ENCODE data around the gene BAZ1B. TPM values are rescaled to one million over a fixed set of nuclear protein-coding genes. Genes with fewer than 3 reads are reported as not detected.
"Not testable (repeated sequence)": the region's sequence is repeated elsewhere in the genome, so short reads cannot be mapped to it uniquely, and the experiment has no call there.

BAZ1B gene
- total and polyA plus RNA-seq, 2 donors, result 37.1 to 60.0 TPM

DNA sequence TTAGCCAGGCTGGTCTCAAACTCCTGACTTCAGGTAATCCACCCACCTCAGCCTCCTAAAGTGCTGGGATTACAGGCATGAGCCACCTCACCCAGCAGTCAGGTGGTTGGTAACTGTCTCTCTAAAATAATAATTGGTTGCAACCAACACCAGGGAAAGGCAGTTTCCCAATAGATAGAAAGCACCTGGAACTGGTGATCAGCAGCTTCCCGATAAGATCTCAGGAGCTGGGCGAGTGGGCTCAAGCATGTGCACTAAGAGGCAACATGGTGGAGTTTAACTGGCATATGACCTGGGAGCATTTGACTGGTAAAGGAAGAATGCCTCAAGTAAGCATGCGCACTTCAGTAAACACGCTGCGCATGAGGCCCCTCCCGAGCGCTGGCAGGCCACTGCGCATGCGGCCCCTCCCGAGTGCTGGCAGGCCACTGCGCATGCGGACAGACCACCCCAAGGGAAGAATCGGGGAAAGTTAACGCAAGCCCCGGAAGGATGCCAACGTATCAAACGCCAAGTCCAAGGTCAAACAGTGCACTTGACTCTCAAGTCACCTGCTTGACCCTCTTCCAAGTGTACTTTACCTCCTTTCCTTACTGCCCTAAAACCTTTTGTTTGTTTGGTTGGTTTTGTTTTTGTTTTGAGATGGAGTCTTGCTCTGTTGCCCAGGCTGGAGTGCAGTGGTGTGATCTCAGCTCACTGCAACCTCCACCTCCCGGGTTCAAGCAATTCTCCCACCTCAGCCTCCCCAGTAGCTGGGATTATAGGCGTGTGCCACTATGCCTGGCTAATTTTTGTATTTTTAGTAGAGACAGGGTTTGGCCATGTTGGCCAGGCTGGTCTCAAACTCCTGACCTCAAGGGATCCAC, 122.7 kb downstream of the BAZ1B start:
- peak; percentile 45 for DNase-seq (ENCODE audit: extremely low spot score)
- not testable (repeated sequence) for H3K4me3 ChIP-seq (ENCODE audit: low read depth, low read length); H3K4me1 ChIP-seq (ENCODE audit: insufficient read depth); H3K27ac ChIP-seq (ENCODE audit: low read depth); H3K36me3 ChIP-seq (ENCODE audit: insufficient read depth)
- WGBS, result 50% methylated on average over 19 of the region's 19 CpGs

DNA sequence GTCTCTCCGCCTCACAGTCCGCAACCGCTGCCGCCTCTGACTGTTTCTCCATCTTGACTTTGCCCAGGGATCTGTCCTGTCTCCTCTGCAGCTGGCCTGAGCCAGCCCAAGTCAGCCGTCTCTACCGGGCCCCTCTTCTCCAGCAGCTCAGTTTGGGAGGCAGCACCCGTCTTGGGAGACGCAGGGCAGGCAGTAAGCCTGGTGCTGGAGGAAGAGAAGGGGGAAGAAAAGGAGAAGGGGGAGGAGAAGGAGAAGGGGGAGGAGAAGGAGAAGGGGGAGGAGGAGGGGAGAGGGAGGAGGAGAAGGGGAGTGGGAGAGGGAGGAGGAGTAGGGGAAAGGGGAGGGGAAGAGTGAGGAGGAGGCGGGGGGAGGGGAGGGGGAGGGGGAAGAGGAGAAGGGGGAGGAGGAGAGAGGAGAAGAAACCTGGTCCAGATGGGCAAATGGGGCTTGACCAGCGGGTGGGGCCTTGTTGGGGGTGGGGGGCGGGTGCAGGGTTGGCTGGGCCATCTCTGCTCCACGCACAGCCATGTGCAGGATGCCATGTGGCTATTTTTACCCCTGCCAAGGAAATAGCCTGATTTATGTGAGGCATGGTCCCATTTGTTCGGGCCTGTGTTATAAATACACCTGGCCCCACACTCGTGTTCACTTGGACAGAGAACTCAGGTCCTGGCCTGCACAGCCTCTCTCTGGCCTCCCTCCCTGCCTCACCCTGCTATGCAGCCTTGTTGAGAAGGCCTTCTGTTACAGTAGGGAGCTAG, 124.4 kb downstream of the BAZ1B start:
- no peak for DNase-seq (ENCODE audit: extremely low spot score)
- no peaks in the 10 kb centered on the region for H3K36me3 ChIP-seq (ENCODE audit: insufficient read depth)

DNA sequence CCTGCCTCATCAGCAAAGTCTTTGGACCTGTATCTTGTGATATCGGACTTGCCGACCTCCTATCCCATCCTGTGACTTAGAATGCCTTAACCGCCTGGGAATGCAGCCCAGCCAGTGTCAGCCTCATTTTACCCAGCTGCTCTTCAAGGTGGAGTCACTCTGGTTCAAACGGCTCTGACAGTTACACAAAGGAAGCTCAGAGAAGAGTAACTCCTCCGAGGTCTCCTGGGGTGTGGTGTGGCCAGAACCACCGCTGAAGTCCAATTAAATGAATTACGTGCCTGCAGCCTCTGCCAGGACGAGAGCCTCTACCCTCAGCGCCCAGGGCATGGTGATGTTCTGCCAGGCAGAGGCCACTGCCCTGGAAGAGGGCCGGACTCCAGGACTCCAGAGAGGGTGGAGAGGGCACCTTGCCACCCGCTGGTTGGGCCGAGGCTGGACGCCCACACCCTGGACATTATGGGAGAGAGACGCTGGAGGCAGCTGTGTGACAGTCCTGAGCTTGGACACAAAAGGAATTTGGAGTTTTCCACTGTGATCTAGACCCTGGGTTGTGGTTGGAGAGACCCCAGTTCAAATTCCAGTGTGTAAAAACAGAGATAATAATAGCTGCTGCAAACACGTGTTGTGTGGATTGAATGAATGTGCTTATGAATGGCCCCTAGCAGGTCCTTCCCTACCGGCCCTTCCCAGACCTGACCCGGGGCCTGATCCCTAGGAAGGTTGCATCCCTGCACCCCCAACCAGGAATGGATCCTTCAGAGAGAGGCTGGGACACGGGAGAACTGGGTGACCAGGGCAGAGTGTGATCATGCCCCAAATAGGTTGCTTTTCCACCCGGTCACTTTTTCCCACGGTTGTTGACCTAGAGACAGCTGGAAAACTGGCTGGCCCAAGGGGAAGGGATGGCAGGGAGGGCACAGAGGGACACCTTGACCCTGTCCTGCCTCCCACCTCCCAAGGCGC, 126.3 kb downstream of the BAZ1B start:
- DNase-seq (ENCODE audit: extremely low spot score), result no peak
- H3K4me3 ChIP-seq (ENCODE audit: low read depth, low read length), result no peak overlapping the region
- 76% methylated on average over 21 of the region's 21 CpGs for WGBS
- no peak overlapping the region for H3K27ac ChIP-seq (ENCODE audit: low read depth)
- H3K4me1 ChIP-seq (ENCODE audit: insufficient read depth), result no peaks in the 10 kb centered on the region
- H3K36me3 ChIP-seq (ENCODE audit: insufficient read depth), result no peaks in the 10 kb centered on the region

More for the DNA sequence above, 124.4 kb downstream of the BAZ1B start:
- Histone ChIP-seq H3K27ac (ENCODE audit: low read depth) (no peak overlapping the region), H3K4me3 (ENCODE audit: low read depth, low read length) (no peak overlapping the region), H3K4me1 (ENCODE audit: insufficient read depth) (no peaks in the 10 kb centered on the region)
- 22% methylated on average over 14 of the region's 14 CpGs for whole genome bisulfite sequencing

DNA sequence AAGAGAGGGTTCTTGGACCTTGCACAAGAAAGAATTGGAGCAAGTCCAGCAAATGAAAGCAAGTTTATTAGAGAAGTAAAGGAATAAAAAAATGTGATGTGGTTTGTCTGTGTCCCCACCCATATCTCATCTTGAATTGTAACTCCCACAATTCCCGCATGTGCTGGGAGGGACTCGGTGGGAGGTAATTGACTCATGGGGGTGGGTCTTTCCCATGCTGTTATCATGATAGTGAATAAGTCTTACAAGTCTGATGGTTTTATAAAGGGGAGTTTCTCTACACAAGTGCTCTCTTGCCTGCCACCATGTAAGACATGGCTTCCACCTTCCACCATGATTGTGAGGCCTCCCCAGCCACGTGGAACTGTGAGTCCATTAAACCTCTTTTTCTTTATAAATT, 127.7 kb downstream of the BAZ1B start:
- no peak for DNase-seq (ENCODE audit: extremely low spot score)
- WGBS, result 48% methylated on average over 3 of the region's 3 CpGs

DNA sequence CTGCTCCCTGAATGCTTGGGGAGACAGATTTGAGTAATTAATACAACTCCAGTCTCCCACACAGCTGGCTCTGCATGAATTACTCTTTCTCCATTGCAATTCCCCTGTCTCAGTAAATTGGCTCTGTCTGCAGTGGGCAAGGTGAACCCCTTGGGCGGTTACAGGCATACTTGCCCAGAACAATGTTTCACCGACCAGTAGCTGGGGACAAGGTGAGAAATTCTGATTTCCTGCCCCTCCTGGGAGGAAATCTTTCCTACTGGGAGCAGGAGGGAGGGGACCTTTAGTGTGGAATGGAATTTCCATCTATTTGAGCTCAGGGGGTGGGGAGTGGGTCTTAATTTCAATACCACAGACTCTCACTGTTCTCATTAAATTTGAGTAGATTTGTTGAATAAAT, 130.7 kb downstream of the BAZ1B start:
- WGBS, result 45% methylated on average over 2 of the region's 2 CpGs
- Histone ChIP-seq H3K36me3 (ENCODE audit: insufficient read depth) (no peaks in the 10 kb centered on the region), H3K27ac (ENCODE audit: low read depth) (no peak overlapping the region), H3K4me1 (ENCODE audit: insufficient read depth) (no peaks in the 10 kb centered on the region), H3K4me3 (ENCODE audit: low read depth, low read length) (no peak overlapping the region)
- DNase-seq (ENCODE audit: extremely low spot score), result no peak

More for the DNA sequence above, 127.7 kb downstream of the BAZ1B start:
- no peaks in the 10 kb centered on the region for H3K36me3 ChIP-seq (ENCODE audit: insufficient read depth)
- H3K4me1 ChIP-seq (ENCODE audit: insufficient read depth), result no peaks in the 10 kb centered on the region
- no peak overlapping the region for H3K4me3 ChIP-seq (ENCODE audit: low read depth, low read length)
- no peak overlapping the region for H3K27ac ChIP-seq (ENCODE audit: low read depth)

Small RNA genes lying within 50 kb of the gene (small RNA-seq; reads per million reads assigned to genes)
- not detected for gene RF00019
- not detected for gene RNU6-1198P

Other genes with a start within 250 kb of the BAZ1B start
- gene NSUN5, start 213.5 kb downstream of the BAZ1B start, total RNA-seq, result 10.4 TPM
- 31.4 TPM for gene NSUN5, start 213.5 kb downstream of the BAZ1B start, polyA plus RNA-seq
- 0.21 TPM for gene TRIM50, start 194.2 kb downstream of the BAZ1B start, total RNA-seq
- gene TRIM50, start 194.2 kb downstream of the BAZ1B start, polyA plus RNA-seq, result 0.14 TPM
- not detected for gene FKBP6, start 194.1 kb downstream of the BAZ1B start, total RNA-seq
- gene FKBP6, start 194.1 kb downstream of the BAZ1B start, polyA plus RNA-seq, result not detected
- 1.3 TPM for gene FZD9, start 88.5 kb downstream of the BAZ1B start, total RNA-seq
- gene FZD9, start 88.5 kb downstream of the BAZ1B start, polyA plus RNA-seq, result 0.46 TPM
- 6.9 TPM for gene BCL7B, start 35.4 kb upstream of the BAZ1B start, total RNA-seq
- gene BCL7B, start 35.4 kb upstream of the BAZ1B start, polyA plus RNA-seq, result 79.2 TPM
- gene TBL2, start 56.3 kb upstream of the BAZ1B start, total RNA-seq, result 57.1 TPM
- 26.4 TPM for gene TBL2, start 56.3 kb upstream of the BAZ1B start, polyA plus RNA-seq
- gene MLXIPL, start 102.2 kb upstream of the BAZ1B start, total RNA-seq, result 0.37 TPM
- gene MLXIPL, start 102.2 kb upstream of the BAZ1B start, polyA plus RNA-seq, result 4.1 TPM
- 3.2 TPM for gene VPS37D, start 145.5 kb upstream of the BAZ1B start, total RNA-seq
- gene VPS37D, start 145.5 kb upstream of the BAZ1B start, polyA plus RNA-seq, result 4.7 TPM
- 2.6 TPM for gene DNAJC30, start 161.2 kb upstream of the BAZ1B start, total RNA-seq
- gene DNAJC30, start 161.2 kb upstream of the BAZ1B start, polyA plus RNA-seq, result 11.4 TPM
- gene BUD23, start 161.3 kb upstream of the BAZ1B start, total RNA-seq, result 22.9 TPM
- 69.4 TPM for gene BUD23, start 161.3 kb upstream of the BAZ1B start, polyA plus RNA-seq
- 9.0 TPM for gene STX1A, start 197.4 kb upstream of the BAZ1B start, total RNA-seq
- gene STX1A, start 197.4 kb upstream of the BAZ1B start, polyA plus RNA-seq, result 9.8 TPM
- gene ABHD11, start 216.5 kb upstream of the BAZ1B start, total RNA-seq, result 5.8 TPM
- 22.6 TPM for gene ABHD11, start 216.5 kb upstream of the BAZ1B start, polyA plus RNA-seq
- 0.21 TPM for gene CLDN3, start 248.0 kb upstream of the BAZ1B start, total RNA-seq
- gene CLDN3, start 248.0 kb upstream of the BAZ1B start, polyA plus RNA-seq, result 1.6 TPM